MM.1S (cell line): Measurements from ENCODE around the gene PLCG1.

ENCODE experiments used
- EZH2phosphoT487 ChIP-seq: fragments of 300-600 bp; sonication (generic); IDR thresholded peaks from 2 replicates; pipeline ENCODE4 v1.6.1; 2018; ENCODE audit warnings: antibody characterized with exemption, low read length
- TF ChIP-seq, protein P1 (sequence below): fragments of 300-600 bp; sonication (generic); IDR thresholded peaks from 2 replicates; pipeline ENCODE4 v1.5.1; 2016; ENCODE audit warnings: antibody characterized with exemption, low read length, mixed read lengths

DNA sequence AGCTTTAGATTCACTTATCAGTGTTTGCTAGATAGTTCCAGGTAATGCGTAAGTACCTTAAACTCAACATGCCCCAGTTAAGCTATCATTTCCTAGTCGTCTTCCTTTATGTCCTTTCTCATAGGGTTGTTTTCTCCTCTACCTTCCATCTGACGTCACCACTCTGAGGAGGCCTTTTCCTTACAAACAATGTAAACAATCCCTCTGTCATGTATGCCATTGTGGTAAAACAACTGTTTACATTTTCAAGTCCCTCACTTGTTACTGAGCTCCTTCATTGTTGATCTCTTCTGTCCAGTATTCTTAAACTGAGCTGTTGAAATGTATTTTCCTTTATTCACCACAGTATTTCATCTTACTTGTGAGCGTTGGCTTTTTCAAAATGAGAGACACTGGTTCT lies 45.4 kb upstream of the PLCG1 start:
- TF ChIP-seq, protein P1, sequence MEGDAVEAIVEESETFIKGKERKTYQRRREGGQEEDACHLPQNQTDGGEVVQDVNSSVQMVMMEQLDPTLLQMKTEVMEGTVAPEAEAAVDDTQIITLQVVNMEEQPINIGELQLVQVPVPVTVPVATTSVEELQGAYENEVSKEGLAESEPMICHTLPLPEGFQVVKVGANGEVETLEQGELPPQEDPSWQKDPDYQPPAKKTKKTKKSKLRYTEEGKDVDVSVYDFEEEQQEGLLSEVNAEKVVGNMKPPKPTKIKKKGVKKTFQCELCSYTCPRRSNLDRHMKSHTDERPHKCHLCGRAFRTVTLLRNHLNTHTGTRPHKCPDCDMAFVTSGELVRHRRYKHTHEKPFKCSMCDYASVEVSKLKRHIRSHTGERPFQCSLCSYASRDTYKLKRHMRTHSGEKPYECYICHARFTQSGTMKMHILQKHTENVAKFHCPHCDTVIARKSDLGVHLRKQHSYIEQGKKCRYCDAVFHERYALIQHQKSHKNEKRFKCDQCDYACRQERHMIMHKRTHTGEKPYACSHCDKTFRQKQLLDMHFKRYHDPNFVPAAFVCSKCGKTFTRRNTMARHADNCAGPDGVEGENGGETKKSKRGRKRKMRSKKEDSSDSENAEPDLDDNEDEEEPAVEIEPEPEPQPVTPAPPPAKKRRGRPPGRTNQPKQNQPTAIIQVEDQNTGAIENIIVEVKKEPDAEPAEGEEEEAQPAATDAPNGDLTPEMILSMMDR: no peak
- TF ChIP-seq EZH2phosphoT487: no peak
